ENCODE data around the gene C15orf62.

C15orf62 gene

GRCh38 chr15:40782609-40783227 is 12.9 kb downstream of the C15orf62 start:
- DNase-seq (ENCODE audit: low read depth in 2 of 2): peak; percentile 68 to 73

GRCh38 chr15:40785164-40785563 is 15.4 kb downstream of the C15orf62 start:
- no peak for DNase-seq (ENCODE audit: low read depth in 2 of 2)

- no peak for DNase-seq (ENCODE audit: low read depth in 2 of 2)
Observed at GRCh38 chr15:40785814-40786213, 16.0 kb downstream of the C15orf62 start.

GRCh38 chr15:40787344-40787841 is 17.6 kb downstream of the C15orf62 start:
- DNase-seq (ENCODE audit: low read depth in 2 of 2): peak; percentile 46 to 55

- no peak for DNase-seq (ENCODE audit: low read depth in 2 of 2)
Observed at GRCh38 chr15:40787991-40788390, 18.2 kb downstream of the C15orf62 start.

GRCh38 chr15:40789119-40789518 is 19.3 kb downstream of the C15orf62 start:
- DNase-seq (ENCODE audit: low read depth in 2 of 2): no peak

GRCh38 chr15:40789999-40790398 is 20.2 kb downstream of the C15orf62 start:
- no peak for DNase-seq (ENCODE audit: low read depth in 2 of 2)

GRCh38 chr15:40790718-40791117 is 20.9 kb downstream of the C15orf62 start:
- DNase-seq (ENCODE audit: low read depth in 2 of 2): no peak

- no peak for DNase-seq (ENCODE audit: low read depth in 2 of 2)
Observed at GRCh38 chr15:40792394-40792793, 22.6 kb downstream of the C15orf62 start.

GRCh38 chr15:40793216-40793989 is 23.6 kb downstream of the C15orf62 start:
- no peak for DNase-seq (ENCODE audit: low read depth in 2 of 2)

- no peak for DNase-seq (ENCODE audit: low read depth in 2 of 2)
Observed at GRCh38 chr15:40796041-40796440, 26.3 kb downstream of the C15orf62 start.

- DNase-seq (ENCODE audit: low read depth in 2 of 2): no peak
Observed at GRCh38 chr15:40796512-40796911, 26.7 kb downstream of the C15orf62 start.

GRCh38 chr15:40799523-40799922 is 29.7 kb downstream of the C15orf62 start:
- no peak for DNase-seq (ENCODE audit: low read depth in 2 of 2)

- no peak for DNase-seq (ENCODE audit: low read depth in 2 of 2)
Observed at GRCh38 chr15:40803076-40803475, 33.3 kb downstream of the C15orf62 start.

GRCh38 chr15:40803688-40804087 is 33.9 kb downstream of the C15orf62 start:
- no peak for DNase-seq (ENCODE audit: low read depth in 2 of 2)

GRCh38 chr15:40806672-40807027 is 36.9 kb downstream of the C15orf62 start:
- DNase-seq (ENCODE audit: low read depth in 2 of 2): no peak

GRCh38 chr15:40807028-40807887 is 37.5 kb downstream of the C15orf62 start, which contains the start of the genes DNAJC17 and ZFYVE19:
Gene DNAJC17 (minus strand): TSS chr15:40807473. CDS start chr15:40807446, 27 bp downstream.
Gene ZFYVE19 (plus strand): TSS chr15:40807089. CDS start chr15:40807590, 501 bp downstream.
- peak; percentile 92 to 94 for DNase-seq (ENCODE audit: low read depth in 2 of 2)

GRCh38 chr15:40807888-40808461 is 38.2 kb downstream of the C15orf62 start:
- no peak for DNase-seq (ENCODE audit: low read depth in 2 of 2)

GRCh38 chr15:40808861-40809450 is 39.2 kb downstream of the C15orf62 start:
- no peak for DNase-seq (ENCODE audit: low read depth in 2 of 2)

- DNase-seq (ENCODE audit: low read depth in 2 of 2): no peak
Observed at GRCh38 chr15:40812721-40813425, 43.1 kb downstream of the C15orf62 start.

Measured in stimulated activated CD4-positive, alpha-beta T cell treated with anti-CD3 and anti-CD28 coated beads, Interleukin-1b, Interleukin-23, amount 100 ng/mL, for 4 hours (primary cell).